CD4-positive, CD25-positive, alpha-beta regulatory T cell (primary cell): Measurements from ENCODE around the gene RMND1. TPM values are rescaled to one million over a fixed set of nuclear protein-coding genes. Genes with fewer than 3 reads are reported as not detected.
"Not testable (repeated sequence)": the region's sequence is repeated elsewhere in the genome, so short reads cannot be mapped to it uniquely, and the experiment has no call there.

Experiments used
- ATAC-seq, 2 donors: fragments of 150-1000 bp; cut with Tn5 transposase; one replicate each; pipeline ENCODE4 v1.10.0; 2021; ENCODE audit warnings: low read depth in 2 of 2, moderate number of reproducible peaks in 2 of 2, moderate library complexity in 1 of 2
- DNase-seq, 3 donors: peaks; one replicate each; pipeline versions ENCODE4 v3.0.0 to v3.0.0-alpha.2; 2012 to 2022; ENCODE audit warnings: mixed read lengths in 1 of 3
- H3K27ac ChIP-seq: one replicate; pipeline ENCODE4 v1.7.0; 2013; ENCODE audit warnings: mild to moderate bottlenecking, low read length; ENCODE audit not compliant: insufficient read depth, poor library complexity, severe bottlenecking
- H3K27me3 ChIP-seq: one replicate; pipeline ENCODE4 v1.7.0; 2013; ENCODE audit warnings: low read length; ENCODE audit not compliant: control insufficient read depth, insufficient read depth
- H3K36me3 ChIP-seq: one replicate; pipeline ENCODE4 v1.7.0; 2013; ENCODE audit warnings: mild to moderate bottlenecking, low read length, moderate library complexity; ENCODE audit not compliant: control insufficient read depth, insufficient read depth
- H3K4me1 ChIP-seq: 2 replicates; pipeline ENCODE4 v1.7.0; 2013; ENCODE audit warnings: mild to moderate bottlenecking, low read length; ENCODE audit not compliant: insufficient read depth, control insufficient read depth, poor library complexity, severe bottlenecking
- H3K4me3 ChIP-seq: one replicate; pipeline ENCODE4 v1.7.0; 2013; ENCODE audit warnings: low read depth, mild to moderate bottlenecking, low read length, moderate library complexity
- H3K9me3 ChIP-seq, 2 experiments: 1 replicate in 1 of 2; 2 replicates in 1 of 2; pipeline ENCODE4 v1.7.0; 2013; ENCODE audit warnings: low read length in 2 of 2, mild to moderate bottlenecking in 1 of 2, moderate library complexity in 1 of 2; ENCODE audit not compliant: control insufficient read depth in 2 of 2
- H3K27ac Mint-ChIP-seq, 3 donors: one replicate each; pipeline ENCODE4 v1.8.0; 2020 to 2022; ENCODE audit warnings: mild to moderate bottlenecking in 3 of 3, mixed read lengths in 3 of 3, moderate library complexity in 2 of 3
- H3K27me3 Mint-ChIP-seq: one replicate; pipeline ENCODE4 v1.8.0; 2022; ENCODE audit warnings: mild to moderate bottlenecking, mixed read lengths
- H3K36me3 Mint-ChIP-seq: one replicate; pipeline ENCODE4 v1.8.0; 2020; ENCODE audit warnings: mixed read lengths
- H3K4me1 Mint-ChIP-seq, 4 donors: one replicate each; pipeline ENCODE4 v1.8.0; 2020 to 2022; ENCODE audit warnings: mixed read lengths in 4 of 4, mild to moderate bottlenecking in 1 of 4
- H3K4me3 Mint-ChIP-seq, 4 donors: one replicate each; pipeline ENCODE4 v1.8.0; 2020 to 2022; ENCODE audit warnings: mild to moderate bottlenecking in 4 of 4, mixed read lengths in 4 of 4, moderate library complexity in 3 of 4
- H3K9me3 Mint-ChIP-seq, 7 donors: one replicate each; pipeline ENCODE4 v1.8.0; 2020 to 2022; ENCODE audit warnings: mixed read lengths in 7 of 7, mild to moderate bottlenecking in 3 of 7, moderate library complexity in 2 of 7
- polyA plus RNA-seq, 4 donors: library from polyadenylated mRNA; unstranded; fragments of 300-500 nt; fragmentation: Illumina TruSeq; gene quantifications; one replicate each; pipeline ENCODE4 v1.2.3, GENCODE V29; 2021
- total RNA-seq: library from RNA; stranded (reverse); gene quantifications from one replicate; pipeline ENCODE4 v1.2.3, GENCODE V29; 2022

The RMND1 gene
- total and polyA plus RNA-seq, 5 donors from 2014 or later = 10.2 to 13.3 (median 11.9) TPM

DNA sequence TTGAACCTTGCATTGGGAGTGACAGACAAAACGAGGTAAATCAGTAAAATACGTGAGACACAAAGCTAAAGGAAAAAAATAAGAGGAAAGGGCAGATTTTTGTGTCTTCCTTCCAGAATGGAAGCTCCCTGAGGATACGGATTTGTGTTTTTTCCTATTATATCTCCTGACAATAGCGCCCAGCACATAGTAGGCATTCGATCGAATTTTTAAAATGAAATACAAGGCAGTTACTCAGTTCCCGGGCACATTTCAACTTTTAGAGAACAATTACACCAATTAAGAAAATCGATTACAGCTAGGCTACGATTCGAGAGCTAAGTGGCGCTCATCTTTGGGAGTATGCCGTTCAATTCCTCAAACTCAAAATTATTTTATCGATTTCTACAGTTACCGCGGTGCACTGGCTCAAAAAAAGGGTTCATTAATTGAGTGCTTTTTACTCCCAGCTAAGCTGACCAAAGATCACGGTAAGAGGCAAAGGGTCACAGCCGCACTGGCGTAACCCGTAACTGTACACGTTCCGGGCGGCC, 443 bp downstream of the RMND1 start:
- peaks cover 26% of the 10 kb centered on the region for H3K4me1 ChIP-seq
- DNase-seq = no peak
- H3K36me3 ChIP-seq = peaks cover 1% of the 10 kb centered on the region
- Mint-ChIP-seq H3K9me3 (no peaks in the 10 kb centered on the region), H3K4me1 (peaks cover 30 to 67% (median 48%) of the 10 kb centered on the region in 4 donors), H3K36me3 (peaks cover 7% of the 10 kb centered on the region), H3K27me3 (peaks cover 6% of the 10 kb centered on the region), H3K4me3 (peak overlapping the region; percentile 93 to 96 (median 94)), H3K27ac (peak overlapping the region; percentile 63 to 96 (median 94))
- H3K27me3 ChIP-seq = no peaks in the 10 kb centered on the region
- no peaks in the 10 kb centered on the region for H3K9me3 ChIP-seq
- peak overlapping the region; percentile 96 for H3K4me3 ChIP-seq
- no peak for ATAC-seq
- H3K27ac ChIP-seq = peak overlapping the region; percentile 86

DNA sequence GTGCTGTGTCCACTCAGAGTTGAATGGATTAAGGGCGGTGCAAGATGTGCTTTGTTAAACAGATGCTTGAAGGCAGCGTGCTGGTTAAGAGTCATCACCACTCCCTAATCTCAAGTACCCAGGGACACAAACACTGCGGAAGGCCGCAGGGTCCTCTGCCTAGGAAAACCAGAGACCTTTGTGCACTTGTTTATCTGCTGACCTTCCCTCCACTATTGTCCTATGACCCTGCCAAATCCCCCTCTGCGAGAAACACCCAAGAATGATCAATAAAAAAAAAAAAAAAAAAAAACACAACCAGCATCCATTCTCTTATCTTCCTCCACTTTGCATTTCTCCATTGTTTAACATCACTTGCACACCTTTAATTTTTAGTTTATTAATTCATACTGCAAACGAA, 998 bp downstream of the RMND1 start:
- not testable (repeated sequence) for ATAC-seq, H3K27ac ChIP-seq, H3K9me3 Mint-ChIP-seq, H3K36me3 Mint-ChIP-seq, DNase-seq, H3K27me3 ChIP-seq, H3K27me3 Mint-ChIP-seq, H3K36me3 ChIP-seq, H3K9me3 ChIP-seq
- H3K4me1 Mint-ChIP-seq = peaks cover 28 to 69% (median 46%) of the 10 kb centered on the region in 4 donors
- peaks cover 26% of the 10 kb centered on the region for H3K4me1 ChIP-seq
- peak overlapping the region; percentile 96 for H3K4me3 ChIP-seq
- H3K27ac Mint-ChIP-seq = peak overlapping the region; percentile 17 to 96 (median 63)
- peak overlapping the region; percentile 93 to 96 (median 94) for H3K4me3 Mint-ChIP-seq

DNA sequence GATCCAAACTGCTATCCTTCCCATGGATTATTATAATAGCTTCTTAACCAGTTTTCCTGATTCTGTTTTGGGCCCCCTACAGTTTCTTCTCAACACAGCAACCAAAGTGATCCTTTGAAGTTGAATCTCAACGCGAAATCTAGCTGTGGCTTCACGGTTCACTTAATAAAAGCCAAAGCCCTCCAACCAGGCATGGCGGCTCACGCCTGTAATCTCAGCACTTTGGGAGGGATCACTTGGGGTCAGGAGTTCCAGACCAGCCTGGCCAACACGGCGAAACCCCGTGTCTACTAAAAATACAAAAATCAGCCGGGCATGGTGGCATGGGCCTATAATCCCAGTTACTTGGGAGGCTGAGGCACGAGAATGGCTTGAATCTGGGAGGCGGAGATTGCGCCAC, 3.3 kb downstream of the RMND1 start:
- Mint-ChIP-seq H3K27me3 (peaks cover 6% of the 10 kb centered on the region), H3K4me3 (peak overlapping the region in 2 of 4 donors; percentile 57 to 66), H3K36me3 (peaks cover 11% of the 10 kb centered on the region), H3K4me1 (peaks cover 20 to 59% (median 44%) of the 10 kb centered on the region in 4 donors), H3K9me3 (no peaks in the 10 kb centered on the region), H3K27ac (no peak overlapping the region)
- Histone ChIP-seq H3K27me3 (no peaks in the 10 kb centered on the region), H3K9me3 (no peaks in the 10 kb centered on the region), H3K27ac (no peak overlapping the region), H3K36me3 (peaks cover 13% of the 10 kb centered on the region), H3K4me1 (peaks cover 18% of the 10 kb centered on the region), H3K4me3 (no peak overlapping the region)
- DNase-seq = no peak
- ATAC-seq = no peak

DNA sequence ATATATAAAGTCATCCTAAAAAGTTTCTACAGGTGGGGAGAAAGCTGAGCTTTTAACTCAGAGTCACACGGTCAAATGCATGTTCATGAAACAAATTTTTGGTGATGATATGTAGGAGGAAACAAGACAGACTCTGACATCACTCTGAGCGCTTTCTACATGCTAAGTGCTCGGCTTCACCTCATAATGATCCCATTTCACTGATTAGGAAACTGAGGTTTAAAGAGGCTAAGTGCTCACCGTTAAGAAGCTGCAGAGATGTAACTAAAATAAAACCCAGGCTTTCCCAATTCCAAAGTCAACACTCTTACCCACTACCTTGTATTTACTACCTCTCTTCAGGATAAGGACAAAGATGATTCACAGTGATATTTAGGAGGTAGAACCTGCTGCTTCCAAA, 4.7 kb downstream of the RMND1 start:
- Histone ChIP-seq H3K4me3 (no peak overlapping the region), H3K36me3 (peaks cover 13% of the 10 kb centered on the region), H3K4me1 (peaks cover 8% of the 10 kb centered on the region), H3K27ac (no peak overlapping the region), H3K27me3 (no peaks in the 10 kb centered on the region), H3K9me3 (no peaks in the 10 kb centered on the region)
- ATAC-seq (no peak), DNase-seq (no peak)
- Mint-ChIP-seq H3K9me3 (no peaks in the 10 kb centered on the region), H3K36me3 (peaks cover 11% of the 10 kb centered on the region), H3K27me3 (peaks cover 4% of the 10 kb centered on the region), H3K27ac (peak overlapping the region in 1 of 3 donors; percentile 71), H3K4me1 (peaks cover 22 to 60% (median 35%) of the 10 kb centered on the region in 4 donors), H3K4me3 (peak overlapping the region in 1 of 4 donors; percentile 75)

DNA sequence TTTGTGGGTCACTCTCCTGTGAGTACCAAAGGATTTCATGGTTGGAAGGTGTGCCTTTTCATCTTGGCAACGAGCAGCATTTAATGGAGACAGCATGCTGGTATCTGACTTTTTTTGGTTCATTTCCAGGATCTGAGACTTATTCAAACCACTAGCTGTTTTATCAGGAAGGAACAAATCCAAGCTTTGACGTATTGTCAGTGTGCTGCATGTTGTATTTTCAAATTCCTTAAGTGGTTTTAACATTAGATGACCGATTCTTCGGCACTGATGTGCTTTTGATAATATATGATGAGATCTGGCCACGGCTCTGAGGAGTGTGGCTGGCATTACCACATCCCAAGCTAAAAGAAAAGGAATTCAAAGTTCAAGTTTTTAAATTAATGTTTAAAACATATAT, 6.4 kb downstream of the RMND1 start:
- Mint-ChIP-seq H3K4me3 (peak overlapping the region in 1 of 4 donors; percentile 75), H3K9me3 (no peaks in the 10 kb centered on the region), H3K36me3 (peaks cover 11% of the 10 kb centered on the region), H3K27me3 (no peaks in the 10 kb centered on the region), H3K4me1 (peaks cover 25 to 60% (median 42%) of the 10 kb centered on the region in 4 donors), H3K27ac (no peak overlapping the region)
- H3K9me3 ChIP-seq = no peaks in the 10 kb centered on the region
- H3K4me3 ChIP-seq = no peak overlapping the region
- peaks cover 9% of the 10 kb centered on the region for H3K4me1 ChIP-seq
- no peak for DNase-seq
- no peak overlapping the region for H3K27ac ChIP-seq
- H3K36me3 ChIP-seq = peaks cover 13% of the 10 kb centered on the region
- no peak for ATAC-seq
- no peaks in the 10 kb centered on the region for H3K27me3 ChIP-seq

DNA sequence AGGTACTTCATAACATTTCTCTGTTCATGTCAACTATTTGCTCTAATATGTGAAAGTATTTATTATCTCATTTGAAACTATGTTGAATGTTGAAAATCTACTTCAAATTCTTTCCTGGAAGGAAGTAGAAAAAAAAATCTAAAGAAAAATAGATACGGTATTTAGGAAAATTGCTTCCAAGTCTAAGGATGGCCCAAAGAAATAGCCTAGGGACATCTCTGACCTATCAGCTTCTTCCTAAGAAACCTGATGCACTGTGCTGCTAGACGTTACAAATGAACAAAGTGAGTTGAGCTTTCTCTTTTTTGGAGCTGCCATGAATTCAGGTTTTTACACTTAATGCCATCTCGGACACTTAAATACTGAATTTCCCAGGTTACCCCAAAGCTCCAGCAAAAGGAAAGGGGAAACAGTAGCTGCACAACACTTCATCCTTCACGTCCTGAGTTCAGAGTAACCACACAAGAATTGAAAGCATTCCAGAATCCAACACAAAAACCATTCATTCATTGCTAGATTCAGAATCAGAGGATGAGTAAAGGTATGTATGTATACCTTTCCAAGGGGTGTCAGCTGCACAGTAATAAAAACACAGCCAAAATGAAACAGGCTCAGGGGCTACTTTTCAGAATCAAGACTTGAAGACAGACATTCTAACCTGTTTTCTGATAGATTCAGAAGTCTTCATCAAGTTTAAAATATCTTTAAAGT, 7.9 kb downstream of the RMND1 start:
- DNase-seq (no peak), ATAC-seq (no peak)
- H3K36me3 ChIP-seq = peaks cover 13% of the 10 kb centered on the region
- peaks cover 7% of the 10 kb centered on the region for H3K36me3 Mint-ChIP-seq
- no peaks in the 10 kb centered on the region for H3K9me3 ChIP-seq
- no peak overlapping the region for H3K4me3 Mint-ChIP-seq
- H3K27me3 Mint-ChIP-seq = no peaks in the 10 kb centered on the region
- H3K9me3 Mint-ChIP-seq = no peaks in the 10 kb centered on the region
- peaks cover 9% of the 10 kb centered on the region for H3K4me1 ChIP-seq
- no peaks in the 10 kb centered on the region for H3K27me3 ChIP-seq
- H3K27ac ChIP-seq = no peak overlapping the region
- peaks cover 24 to 59% (median 46%) of the 10 kb centered on the region in 4 donors for H3K4me1 Mint-ChIP-seq
- no peak overlapping the region for H3K4me3 ChIP-seq
- no peak overlapping the region for H3K27ac Mint-ChIP-seq

DNA sequence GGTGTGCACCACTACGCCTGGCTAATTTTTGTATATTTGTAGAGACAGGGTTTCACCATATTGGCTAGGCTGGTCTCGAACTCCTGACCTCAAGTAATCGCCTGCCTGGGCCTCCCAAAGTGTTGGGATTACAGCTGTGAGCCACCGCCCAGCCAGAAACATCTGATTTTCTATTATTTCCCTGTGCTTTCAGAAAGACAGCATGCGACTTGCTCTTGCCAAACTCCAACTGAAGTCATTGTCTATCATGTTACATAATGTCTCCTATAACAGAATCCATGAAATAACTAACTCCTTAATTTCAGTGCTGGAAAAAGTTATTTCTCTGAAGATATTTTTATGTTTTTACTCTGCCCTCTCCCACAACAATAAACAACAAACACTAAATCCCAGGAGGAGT, 8.5 kb downstream of the RMND1 start:
- H3K9me3 ChIP-seq = no peaks in the 10 kb centered on the region
- no peak overlapping the region for H3K27ac ChIP-seq
- peaks cover 9% of the 10 kb centered on the region for H3K4me1 ChIP-seq
- H3K27me3 ChIP-seq = no peaks in the 10 kb centered on the region
- Mint-ChIP-seq H3K4me3 (no peak overlapping the region), H3K27me3 (no peaks in the 10 kb centered on the region), H3K9me3 (no peaks in the 10 kb centered on the region), H3K36me3 (peaks cover 7% of the 10 kb centered on the region), H3K4me1 (peaks cover 25 to 62% (median 44%) of the 10 kb centered on the region in 4 donors), H3K27ac (no peak overlapping the region)
- DNase-seq (no peak), ATAC-seq (no peak)
- no peak overlapping the region for H3K4me3 ChIP-seq
- peaks cover 13% of the 10 kb centered on the region for H3K36me3 ChIP-seq

DNA sequence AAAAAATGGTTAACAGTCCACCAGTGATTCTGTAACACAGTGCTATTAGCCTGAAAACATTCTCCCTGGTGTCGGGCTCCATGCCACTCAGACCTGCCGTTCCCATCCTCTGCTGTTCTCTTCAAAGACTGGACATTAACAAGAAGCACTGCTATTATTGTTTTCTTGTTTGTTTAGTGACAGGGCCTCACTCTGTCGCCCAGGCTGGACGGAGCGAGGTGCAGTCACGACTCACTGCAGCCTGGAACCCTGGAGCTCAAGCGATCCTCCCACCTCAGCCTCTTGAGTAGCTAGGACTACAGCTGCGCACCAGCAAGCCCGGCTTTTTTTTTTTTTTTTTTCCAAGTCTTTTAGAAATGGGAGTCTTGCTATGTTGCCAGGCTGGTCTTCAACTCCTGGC, 9.6 kb downstream of the RMND1 start:
- Mint-ChIP-seq H3K27ac (no peak overlapping the region), H3K4me3 (no peak overlapping the region)

More for the DNA sequence above, 9.6 kb downstream of the RMND1 start:
- Histone ChIP-seq H3K4me1 (peaks cover 9% of the 10 kb centered on the region), H3K9me3 (no peaks in the 10 kb centered on the region), H3K27me3 (no peaks in the 10 kb centered on the region), H3K36me3 (peaks cover 19% of the 10 kb centered on the region), H3K27ac (no peak overlapping the region), H3K4me3 (no peak overlapping the region)
- DNase-seq (no peak), ATAC-seq (no peak)
- no peaks in the 10 kb centered on the region for H3K9me3 Mint-ChIP-seq
- no peaks in the 10 kb centered on the region for H3K27me3 Mint-ChIP-seq
- peaks cover 11% of the 10 kb centered on the region for H3K36me3 Mint-ChIP-seq
- peaks cover 30 to 65% (median 40%) of the 10 kb centered on the region in 4 donors for H3K4me1 Mint-ChIP-seq
